Measurements from ENCODE around the gene PLEKHB2. TPM values are rescaled to one million over a fixed set of nuclear protein-coding genes. Genes with fewer than 3 reads are reported as not detected.

Gene PLEKHB2
- polyA plus RNA-seq, 3 donors = 53.9 to 172 (median 146) TPM

DNA sequence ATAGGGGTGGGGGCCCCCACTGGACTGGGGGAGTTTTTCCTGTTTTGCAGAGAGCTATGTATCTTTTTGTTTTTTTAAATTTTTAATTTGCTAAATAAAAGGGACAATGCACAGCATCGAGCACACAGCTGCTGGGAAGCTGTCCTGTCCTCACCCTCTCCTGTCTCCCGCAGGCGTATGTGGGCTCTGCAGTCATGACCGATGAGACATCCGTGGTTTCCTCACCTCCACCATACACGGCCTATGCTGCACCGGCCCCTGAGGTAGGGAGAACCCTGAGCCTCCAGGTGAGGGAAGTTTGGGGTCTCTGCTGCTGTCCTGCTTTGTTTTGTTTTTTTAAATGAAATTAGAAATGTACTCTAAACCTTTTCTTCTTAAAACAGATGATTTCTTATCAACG lies 27.6 kb downstream of the PLEKHB2 start:
- Histone ChIP-seq H3K4me3 (replicated peaks in 1 of 3; ENCODE audit: low read depth in 2 of 3, low read length in 3 of 3) (no peak overlapping the region), H4K20me1 (ENCODE audit: insufficient read depth, low read length) (peaks cover 51% of the 10 kb centered on the region), H3K27ac (ENCODE audit: low read depth in 1 of 2, low read length in 2 of 2) (no peak overlapping the region), H3K9me3 (replicated peaks in 1 of 2; ENCODE audit: control insufficient read depth in 1 of 2, insufficient read depth in 1 of 2, low read length in 2 of 2) (no peaks in the 10 kb centered on the region), H3K27me3 (ENCODE audit: control insufficient read depth in 2 of 2, insufficient read depth in 2 of 2, low read length in 2 of 2) (no peaks in the 10 kb centered on the region), H3K36me3 (replicated peaks in 1 of 2; ENCODE audit: control insufficient read depth in 1 of 2, insufficient read depth in 2 of 2, low read length in 2 of 2) (peaks cover 80 to 100% of the 10 kb centered on the region in 2 donors), H2AFZ (ENCODE audit: insufficient read depth, low read depth, low read length, poor library complexity, severe bottlenecking) (no peak overlapping the region), H3K79me2 (ENCODE audit: insufficient read depth, low read length) (peaks cover 7% of the 10 kb centered on the region), H3K4me1 (ENCODE audit: control insufficient read depth in 1 of 2, insufficient read depth in 2 of 2, low read length in 2 of 2) (no peaks in the 10 kb centered on the region), H3K4me2 (replicated peaks; ENCODE audit: extremely low read depth, low read length, poor library complexity, severe bottlenecking) (no peak overlapping the region), H3K9ac (ENCODE audit: insufficient read depth, low read length, poor library complexity, severe bottlenecking) (no peak overlapping the region)
- H3K27me3 Mint-ChIP-seq (ENCODE audit: low read depth in 3 of 3) = peaks cover 0 to 2% (median 0%) of the 10 kb centered on the region in 3 donors
- DNase-seq = no peak
- TF ChIP-seq, protein P1, sequence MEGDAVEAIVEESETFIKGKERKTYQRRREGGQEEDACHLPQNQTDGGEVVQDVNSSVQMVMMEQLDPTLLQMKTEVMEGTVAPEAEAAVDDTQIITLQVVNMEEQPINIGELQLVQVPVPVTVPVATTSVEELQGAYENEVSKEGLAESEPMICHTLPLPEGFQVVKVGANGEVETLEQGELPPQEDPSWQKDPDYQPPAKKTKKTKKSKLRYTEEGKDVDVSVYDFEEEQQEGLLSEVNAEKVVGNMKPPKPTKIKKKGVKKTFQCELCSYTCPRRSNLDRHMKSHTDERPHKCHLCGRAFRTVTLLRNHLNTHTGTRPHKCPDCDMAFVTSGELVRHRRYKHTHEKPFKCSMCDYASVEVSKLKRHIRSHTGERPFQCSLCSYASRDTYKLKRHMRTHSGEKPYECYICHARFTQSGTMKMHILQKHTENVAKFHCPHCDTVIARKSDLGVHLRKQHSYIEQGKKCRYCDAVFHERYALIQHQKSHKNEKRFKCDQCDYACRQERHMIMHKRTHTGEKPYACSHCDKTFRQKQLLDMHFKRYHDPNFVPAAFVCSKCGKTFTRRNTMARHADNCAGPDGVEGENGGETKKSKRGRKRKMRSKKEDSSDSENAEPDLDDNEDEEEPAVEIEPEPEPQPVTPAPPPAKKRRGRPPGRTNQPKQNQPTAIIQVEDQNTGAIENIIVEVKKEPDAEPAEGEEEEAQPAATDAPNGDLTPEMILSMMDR (IDR thresholded peaks at IDR 0.05) = no peak
- no peak overlapping the region for H3K4me3 Mint-ChIP-seq
- peaks cover 81 to 95% of the 10 kb centered on the region in 2 donors for H3K36me3 Mint-ChIP-seq
- 100% methylated on average over 1 of the region's 8 CpGs for WGBS (ENCODE audit: insufficient coverage)
- H3K4me1 Mint-ChIP-seq = no peaks in the 10 kb centered on the region
- intact Hi-C loops (cut with micrococcal nuclease) = no loop called here
- no peak overlapping the region for H3K27ac Mint-ChIP-seq
- peaks cover 0 to 8% (median 3%) of the 10 kb centered on the region in 7 donors for H3K9me3 Mint-ChIP-seq

DNA sequence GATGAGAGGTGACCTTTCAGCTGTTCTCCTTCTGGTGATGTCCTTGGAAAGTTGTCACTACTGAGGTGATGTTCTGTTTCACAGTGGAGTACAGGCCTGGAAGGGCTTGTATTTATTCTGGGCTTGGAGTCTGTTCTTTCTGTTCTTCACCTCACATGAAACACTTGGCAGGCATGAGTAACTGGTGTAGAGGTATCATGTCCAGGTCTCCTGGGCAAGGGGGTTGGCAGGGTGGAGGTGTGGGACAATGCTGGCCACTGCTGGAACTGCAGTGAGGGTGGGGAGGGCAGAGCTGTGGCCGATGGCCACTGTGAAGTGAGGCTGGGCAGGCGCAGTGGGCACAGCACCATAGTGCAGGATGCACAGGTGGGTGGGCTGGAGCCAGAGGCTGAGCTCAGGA lies 35.4 kb downstream of the PLEKHB2 start:
- H3K4me3 ChIP-seq (replicated peaks in 1 of 3; ENCODE audit: low read depth in 2 of 3, low read length in 3 of 3) = no peak overlapping the region
- no peaks in the 10 kb centered on the region for H3K27me3 ChIP-seq (ENCODE audit: control insufficient read depth in 2 of 2, insufficient read depth in 2 of 2, low read length in 2 of 2)
- H2AFZ ChIP-seq (ENCODE audit: insufficient read depth, low read depth, low read length, poor library complexity, severe bottlenecking) = no peak overlapping the region
- no peaks in the 10 kb centered on the region for H3K4me1 Mint-ChIP-seq
- TF ChIP-seq, protein P1 (IDR thresholded peaks at IDR 0.05) = no peak
- WGBS (ENCODE audit: insufficient coverage) = 93% methylated on average over 2 of the region's 2 CpGs
- H3K4me1 ChIP-seq (ENCODE audit: control insufficient read depth in 1 of 2, insufficient read depth in 2 of 2, low read length in 2 of 2) = no peaks in the 10 kb centered on the region
- H3K4me3 Mint-ChIP-seq = no peak overlapping the region
- H4K20me1 ChIP-seq (ENCODE audit: insufficient read depth, low read length) = peaks cover 92% of the 10 kb centered on the region
- H3K27me3 Mint-ChIP-seq (ENCODE audit: low read depth in 3 of 3) = no peaks in the 10 kb centered on the region
- H3K9ac ChIP-seq (ENCODE audit: insufficient read depth, low read length, poor library complexity, severe bottlenecking) = no peak overlapping the region
- no peak overlapping the region for H3K4me2 ChIP-seq (replicated peaks; ENCODE audit: extremely low read depth, low read length, poor library complexity, severe bottlenecking)
- H3K27ac ChIP-seq (ENCODE audit: low read depth in 1 of 2, low read length in 2 of 2) = no peak overlapping the region
- no peak for DNase-seq
- intact Hi-C loops (cut with micrococcal nuclease) = no loop called here
- H3K36me3 Mint-ChIP-seq = peaks cover 83 to 94% of the 10 kb centered on the region in 2 donors
- no peaks in the 10 kb centered on the region for H3K9me3 ChIP-seq (replicated peaks in 1 of 2; ENCODE audit: control insufficient read depth in 1 of 2, insufficient read depth in 1 of 2, low read length in 2 of 2)
- no peaks in the 10 kb centered on the region for H3K9me3 Mint-ChIP-seq
- peaks cover 26% of the 10 kb centered on the region for H3K79me2 ChIP-seq (ENCODE audit: insufficient read depth, low read length)
- H3K27ac Mint-ChIP-seq = peak overlapping the region in 2 of 7 donors; percentile 67 to 77
- H3K36me3 ChIP-seq (replicated peaks in 1 of 2; ENCODE audit: control insufficient read depth in 1 of 2, insufficient read depth in 2 of 2, low read length in 2 of 2) = peaks cover 81 to 96% of the 10 kb centered on the region in 2 donors

Measured in CD14-positive monocyte (primary cell).